ENCODE measurements around the gene ANKRD31.

The ANKRD31 gene

GRCh38 chr5:75023368-75024159 lies 213.1 kb downstream of the ANKRD31 start:
- no peak overlapping the region for H3K27ac ChIP-seq
- no peaks in the 10 kb centered on the region for H3K27me3 ChIP-seq (replicated peaks)
- no peak overlapping the region for H3K4me3 ChIP-seq (ENCODE audit: low read depth, low read length)
- H3K36me3 ChIP-seq (replicated peaks) = no peaks in the 10 kb centered on the region
- peak; percentile 12 for DNase-seq
- in situ Hi-C loops (cut with HindIII; ENCODE audit: low pct_ligation_motif_present, low sequenced_read_pairs) = no loop called here
- no peak for TF ChIP-seq CTCF (IDR thresholded peaks at IDR 0.05; ENCODE audit: low read depth, low read length, missing control alignments)

- Histone ChIP-seq H3K27me3 (replicated peaks) (no peaks in the 10 kb centered on the region), H3K36me3 (replicated peaks) (no peaks in the 10 kb centered on the region), H3K27ac (no peak overlapping the region), H3K4me3 (ENCODE audit: low read depth, low read length) (no peak overlapping the region)
- no peak for TF ChIP-seq CTCF (IDR thresholded peaks at IDR 0.05; ENCODE audit: low read depth, low read length, missing control alignments)
- no peak for DNase-seq
- in situ Hi-C loops (cut with HindIII; ENCODE audit: low pct_ligation_motif_present, low sequenced_read_pairs) = no loop called here
These were observed 214.9 kb downstream of the ANKRD31 start for GRCh38 chr5:75021800-75022199.

DNA sequence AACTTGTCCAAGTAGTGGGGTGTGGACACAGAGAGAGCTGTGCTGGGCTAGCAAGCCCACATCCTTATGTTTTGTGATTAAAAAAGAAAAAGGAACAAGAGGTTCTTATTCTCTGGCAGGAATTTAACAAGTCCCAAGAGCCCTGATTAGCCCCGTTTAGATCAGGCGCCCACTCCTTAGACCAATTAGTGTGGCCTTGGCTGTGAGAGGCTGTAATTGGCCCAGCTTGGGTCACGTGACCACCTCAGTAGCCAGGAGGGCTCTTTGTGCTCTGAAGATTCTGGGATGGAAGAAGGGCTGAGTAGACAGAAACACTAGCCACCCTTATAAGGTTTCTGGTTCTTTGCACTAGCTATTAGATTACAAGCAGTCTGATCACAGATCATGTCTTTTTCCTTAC lies 215.5 kb downstream of the ANKRD31 start:
- H3K4me3 ChIP-seq (ENCODE audit: low read depth, low read length) = no peak overlapping the region
- H3K27me3 ChIP-seq (replicated peaks) = no peaks in the 10 kb centered on the region
- no peak for TF ChIP-seq CTCF (IDR thresholded peaks at IDR 0.05; ENCODE audit: low read depth, low read length, missing control alignments)
- H3K36me3 ChIP-seq (replicated peaks) = no peaks in the 10 kb centered on the region
- in situ Hi-C loops (cut with HindIII; ENCODE audit: low pct_ligation_motif_present, low sequenced_read_pairs) = no loop called here
- H3K27ac ChIP-seq = no peak overlapping the region
- no peak for DNase-seq

- in situ Hi-C loops (cut with HindIII; ENCODE audit: low pct_ligation_motif_present, low sequenced_read_pairs) = no loop called here
- no peak overlapping the region for H3K4me3 ChIP-seq (ENCODE audit: low read depth, low read length)
- DNase-seq = no peak
- no peak for TF ChIP-seq CTCF (IDR thresholded peaks at IDR 0.05; ENCODE audit: low read depth, low read length, missing control alignments)
- no peaks in the 10 kb centered on the region for H3K27me3 ChIP-seq (replicated peaks)
- H3K36me3 ChIP-seq (replicated peaks) = no peaks in the 10 kb centered on the region
- H3K27ac ChIP-seq = no peak overlapping the region
These were observed 216.5 kb downstream of the ANKRD31 start for GRCh38 chr5:75020016-75020656.

DNA sequence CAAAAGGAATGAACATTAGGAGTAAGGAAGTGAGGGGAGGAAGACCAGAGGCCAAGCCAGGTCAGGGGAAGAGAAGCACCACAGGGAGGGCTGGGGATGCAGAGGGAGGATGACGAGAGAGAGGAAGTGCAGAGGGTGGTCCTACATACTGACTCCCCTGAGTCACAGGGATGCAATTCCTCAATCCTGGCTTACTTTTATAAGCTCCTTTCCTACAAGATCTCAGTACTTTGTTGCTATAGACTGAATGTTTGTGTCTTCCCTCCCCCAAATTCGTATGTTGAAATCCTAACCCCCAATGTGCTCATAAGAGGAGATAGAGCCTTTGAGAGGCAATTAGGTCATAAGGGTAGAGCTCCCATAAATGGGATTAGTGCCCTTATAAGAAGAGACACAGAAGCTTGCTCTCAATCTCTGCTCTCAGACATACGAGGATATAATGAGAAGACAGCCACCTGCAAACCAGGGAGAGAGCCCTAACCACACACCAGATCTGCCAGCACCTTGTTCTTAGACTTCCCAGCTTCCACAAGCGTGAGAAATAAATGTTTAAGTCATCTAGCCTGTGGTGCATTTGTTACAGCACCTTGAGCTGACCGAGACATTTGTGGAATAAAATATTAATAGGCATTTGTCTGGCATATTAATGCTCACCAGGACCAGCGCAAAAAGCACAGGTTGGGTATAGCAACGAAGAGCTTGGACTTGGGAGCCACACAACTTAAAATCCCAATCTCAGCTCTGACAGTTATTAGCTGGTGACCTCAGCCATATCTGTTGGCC lies 217.7 kb downstream of the ANKRD31 start:
- no peak for DNase-seq
- Histone ChIP-seq H3K27ac (no peak overlapping the region), H3K4me3 (ENCODE audit: low read depth, low read length) (no peak overlapping the region), H3K36me3 (replicated peaks) (no peaks in the 10 kb centered on the region), H3K27me3 (replicated peaks) (no peaks in the 10 kb centered on the region)
- in situ Hi-C loops (cut with HindIII; ENCODE audit: low pct_ligation_motif_present, low sequenced_read_pairs) = no loop called here
- no peak for TF ChIP-seq CTCF (IDR thresholded peaks at IDR 0.05; ENCODE audit: low read depth, low read length, missing control alignments)
